ENCODE results near the gene ZC3H13.

ZC3H13 gene

GRCh38 chr13:46087481-46087880, 34.9 kb upstream of the ZC3H13 start:
- no peaks in the 10 kb centered on the region for H3K4me1 ChIP-seq (ENCODE audit: control insufficient read depth, insufficient read depth, low read length, poor library complexity, severe bottlenecking)
- H3K4me3 ChIP-seq (ENCODE audit: extremely low read depth, insufficient read depth, low read length, poor library complexity, severe bottlenecking): no peak overlapping the region
- H3K27ac ChIP-seq (ENCODE audit: low read depth, low read length, severe bottlenecking): no peak overlapping the region
- no peaks in the 10 kb centered on the region for H3K9me3 ChIP-seq (ENCODE audit: control insufficient read depth, low read length)
- no peaks in the 10 kb centered on the region for H3K36me3 ChIP-seq (ENCODE audit: control insufficient read depth, insufficient read depth, low read length)

GRCh38 chr13:46086985-46087384, 34.4 kb upstream of the ZC3H13 start:
- H3K36me3 ChIP-seq (ENCODE audit: control insufficient read depth, insufficient read depth, low read length): no peaks in the 10 kb centered on the region
- H3K27ac ChIP-seq (ENCODE audit: low read depth, low read length, severe bottlenecking): no peak overlapping the region
- no peaks in the 10 kb centered on the region for H3K4me1 ChIP-seq (ENCODE audit: control insufficient read depth, insufficient read depth, low read length, poor library complexity, severe bottlenecking)
- no peaks in the 10 kb centered on the region for H3K9me3 ChIP-seq (ENCODE audit: control insufficient read depth, low read length)
- WGBS, 2 experiments (ENCODE audit: insufficient coverage in 2 of 2): 88 to 91% methylated on average over 7 to 9 of the region's 12 CpGs
- H3K4me3 ChIP-seq (ENCODE audit: extremely low read depth, insufficient read depth, low read length, poor library complexity, severe bottlenecking): no peak overlapping the region

GRCh38 chr13:46086421-46086922, 33.9 kb upstream of the ZC3H13 start:
- Histone ChIP-seq H3K9me3 (ENCODE audit: control insufficient read depth, low read length) (no peaks in the 10 kb centered on the region), H3K4me3 (ENCODE audit: extremely low read depth, insufficient read depth, low read length, poor library complexity, severe bottlenecking) (no peak overlapping the region), H3K36me3 (ENCODE audit: control insufficient read depth, insufficient read depth, low read length) (no peaks in the 10 kb centered on the region), H3K27ac (ENCODE audit: low read depth, low read length, severe bottlenecking) (no peak overlapping the region), H3K4me1 (ENCODE audit: control insufficient read depth, insufficient read depth, low read length, poor library complexity, severe bottlenecking) (no peaks in the 10 kb centered on the region)
- 83 to 93% methylated on average over 7 to 10 of the region's 12 CpGs for WGBS, 2 experiments (ENCODE audit: insufficient coverage in 2 of 2)

DNA sequence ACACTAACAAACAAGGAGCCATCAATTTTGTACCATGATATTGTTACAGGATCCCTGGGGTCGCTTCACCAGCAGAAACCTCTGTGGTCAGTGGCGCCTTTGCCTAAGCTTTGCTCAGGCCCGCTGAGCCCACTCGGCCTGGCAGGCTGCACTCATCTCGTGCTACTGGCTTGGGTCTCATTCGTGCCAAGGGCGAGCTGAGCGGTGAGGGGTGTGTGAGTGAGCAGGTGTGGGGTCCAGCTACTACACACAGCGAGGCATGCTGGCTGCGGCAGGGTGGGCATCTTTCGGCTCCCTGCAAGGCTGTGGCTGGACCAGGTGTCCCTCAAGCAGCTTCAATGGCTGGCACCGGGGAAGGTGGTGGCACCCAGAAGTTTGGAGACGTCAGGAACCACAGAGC, 33.2 kb upstream of the ZC3H13 start:
- H3K27ac ChIP-seq (ENCODE audit: low read depth, low read length, severe bottlenecking): no peak overlapping the region
- H3K4me3 ChIP-seq (ENCODE audit: extremely low read depth, insufficient read depth, low read length, poor library complexity, severe bottlenecking): no peak overlapping the region
- WGBS, 2 experiments (ENCODE audit: insufficient coverage in 2 of 2): 90 to 99% methylated on average over 9 to 13 of the region's 13 CpGs
- H3K9me3 ChIP-seq (ENCODE audit: control insufficient read depth, low read length): no peaks in the 10 kb centered on the region
- H3K36me3 ChIP-seq (ENCODE audit: control insufficient read depth, insufficient read depth, low read length): no peaks in the 10 kb centered on the region
- no peaks in the 10 kb centered on the region for H3K4me1 ChIP-seq (ENCODE audit: control insufficient read depth, insufficient read depth, low read length, poor library complexity, severe bottlenecking)

- no peaks in the 10 kb centered on the region for H3K9me3 ChIP-seq (ENCODE audit: control insufficient read depth, low read length)
- H3K4me3 ChIP-seq (ENCODE audit: extremely low read depth, insufficient read depth, low read length, poor library complexity, severe bottlenecking): no peak overlapping the region
- H3K27ac ChIP-seq (ENCODE audit: low read depth, low read length, severe bottlenecking): no peak overlapping the region
- no peaks in the 10 kb centered on the region for H3K4me1 ChIP-seq (ENCODE audit: control insufficient read depth, insufficient read depth, low read length, poor library complexity, severe bottlenecking)
- no peaks in the 10 kb centered on the region for H3K36me3 ChIP-seq (ENCODE audit: control insufficient read depth, insufficient read depth, low read length)
- 89 to 91% methylated on average over 5 of the region's 5 CpGs for WGBS, 2 experiments (ENCODE audit: insufficient coverage in 2 of 2)
These were observed 29.8 kb upstream of the ZC3H13 start for GRCh38 chr13:46082324-46082723.

DNA sequence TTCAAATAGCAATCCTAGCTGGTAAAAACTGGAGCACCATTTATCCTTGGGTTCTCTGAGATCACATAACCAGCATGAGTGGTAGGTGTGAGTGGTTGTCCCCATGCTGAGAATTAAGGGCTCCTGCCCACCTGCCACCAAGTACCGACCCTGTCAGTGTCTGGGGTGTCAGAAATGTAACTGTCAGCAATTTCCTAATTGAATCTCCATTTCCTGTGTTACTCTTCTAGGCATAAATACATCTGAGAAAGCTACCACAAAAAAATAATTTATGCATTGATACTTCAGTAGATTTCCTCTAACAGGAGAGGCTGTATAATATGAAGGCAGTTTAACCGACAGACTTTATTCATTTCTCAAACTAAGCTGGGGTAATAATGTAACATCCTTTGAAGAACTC, 27.2 kb upstream of the ZC3H13 start:
- Histone ChIP-seq H3K36me3 (ENCODE audit: control insufficient read depth, insufficient read depth, low read length) (no peaks in the 10 kb centered on the region), H3K27ac (ENCODE audit: low read depth, low read length, severe bottlenecking) (no peak overlapping the region), H3K9me3 (ENCODE audit: control insufficient read depth, low read length) (no peaks in the 10 kb centered on the region), H3K4me1 (ENCODE audit: control insufficient read depth, insufficient read depth, low read length, poor library complexity, severe bottlenecking) (no peaks in the 10 kb centered on the region), H3K4me3 (ENCODE audit: extremely low read depth, insufficient read depth, low read length, poor library complexity, severe bottlenecking) (no peak overlapping the region)
- 80% methylated on average over 1 of the region's 2 CpGs; no CpG with 5 or more reads in 1 of the 2 experiments for WGBS, 2 experiments (ENCODE audit: insufficient coverage in 2 of 2)

GRCh38 chr13:46077265-46077664, 24.7 kb upstream of the ZC3H13 start:
- Histone ChIP-seq H3K36me3 (ENCODE audit: control insufficient read depth, insufficient read depth, low read length) (no peaks in the 10 kb centered on the region), H3K4me1 (ENCODE audit: control insufficient read depth, insufficient read depth, low read length, poor library complexity, severe bottlenecking) (no peaks in the 10 kb centered on the region), H3K27ac (ENCODE audit: low read depth, low read length, severe bottlenecking) (no peak overlapping the region), H3K9me3 (ENCODE audit: control insufficient read depth, low read length) (no peaks in the 10 kb centered on the region), H3K4me3 (ENCODE audit: extremely low read depth, insufficient read depth, low read length, poor library complexity, severe bottlenecking) (no peak overlapping the region)
- no CpG with 5 or more reads among the region's 1 CpG for WGBS, 2 experiments (ENCODE audit: insufficient coverage in 2 of 2)

DNA sequence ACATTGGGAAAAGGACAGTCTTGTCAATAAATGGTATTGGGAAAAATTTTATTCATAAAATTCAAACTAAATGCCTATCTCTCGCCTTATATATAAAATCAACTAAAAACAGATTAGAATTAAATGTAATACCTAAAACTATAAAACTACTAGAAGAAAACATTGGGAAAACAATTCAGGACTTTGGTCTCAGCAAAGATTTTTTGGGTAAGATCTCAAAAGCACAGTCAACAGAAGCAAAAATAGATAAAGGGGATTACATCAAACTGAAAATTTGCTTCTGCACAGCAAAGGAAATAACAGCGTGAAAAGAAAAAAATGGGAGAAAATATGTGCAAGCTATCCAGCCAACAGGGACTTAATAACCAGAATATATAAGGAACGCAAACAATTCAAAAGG, 24.3 kb upstream of the ZC3H13 start:
- Histone ChIP-seq H3K36me3 (ENCODE audit: control insufficient read depth, insufficient read depth, low read length) (no peaks in the 10 kb centered on the region), H3K27ac (ENCODE audit: low read depth, low read length, severe bottlenecking) (no peak overlapping the region), H3K9me3 (ENCODE audit: control insufficient read depth, low read length) (no peaks in the 10 kb centered on the region), H3K4me1 (ENCODE audit: control insufficient read depth, insufficient read depth, low read length, poor library complexity, severe bottlenecking) (no peaks in the 10 kb centered on the region), H3K4me3 (ENCODE audit: extremely low read depth, insufficient read depth, low read length, poor library complexity, severe bottlenecking) (no peak overlapping the region)
- WGBS, 2 experiments (ENCODE audit: insufficient coverage in 2 of 2): no CpG with 5 or more reads among the region's 3 CpGs

GRCh38 chr13:46075811-46076210, 23.3 kb upstream of the ZC3H13 start:
- Histone ChIP-seq H3K4me3 (ENCODE audit: extremely low read depth, insufficient read depth, low read length, poor library complexity, severe bottlenecking) (no peak overlapping the region), H3K27ac (ENCODE audit: low read depth, low read length, severe bottlenecking) (no peak overlapping the region), H3K36me3 (ENCODE audit: control insufficient read depth, insufficient read depth, low read length) (no peaks in the 10 kb centered on the region), H3K9me3 (ENCODE audit: control insufficient read depth, low read length) (no peaks in the 10 kb centered on the region), H3K4me1 (ENCODE audit: control insufficient read depth, insufficient read depth, low read length, poor library complexity, severe bottlenecking) (no peaks in the 10 kb centered on the region)
- WGBS, 2 experiments (ENCODE audit: insufficient coverage in 2 of 2): 100% methylated on average over 1 of the region's 1 CpG; no CpG with 5 or more reads in 1 of the 2 experiments

- H3K27ac ChIP-seq (ENCODE audit: low read depth, low read length, severe bottlenecking): no peak overlapping the region
- 89 to 96% methylated on average over 5 of the region's 5 CpGs for WGBS, 2 experiments (ENCODE audit: insufficient coverage in 2 of 2)
- H3K4me3 ChIP-seq (ENCODE audit: extremely low read depth, insufficient read depth, low read length, poor library complexity, severe bottlenecking): no peak overlapping the region
- no peaks in the 10 kb centered on the region for H3K9me3 ChIP-seq (ENCODE audit: control insufficient read depth, low read length)
- H3K36me3 ChIP-seq (ENCODE audit: control insufficient read depth, insufficient read depth, low read length): no peaks in the 10 kb centered on the region
- no peaks in the 10 kb centered on the region for H3K4me1 ChIP-seq (ENCODE audit: control insufficient read depth, insufficient read depth, low read length, poor library complexity, severe bottlenecking)
These were observed 19.2 kb upstream of the ZC3H13 start for GRCh38 chr13:46071590-46072249.

DNA sequence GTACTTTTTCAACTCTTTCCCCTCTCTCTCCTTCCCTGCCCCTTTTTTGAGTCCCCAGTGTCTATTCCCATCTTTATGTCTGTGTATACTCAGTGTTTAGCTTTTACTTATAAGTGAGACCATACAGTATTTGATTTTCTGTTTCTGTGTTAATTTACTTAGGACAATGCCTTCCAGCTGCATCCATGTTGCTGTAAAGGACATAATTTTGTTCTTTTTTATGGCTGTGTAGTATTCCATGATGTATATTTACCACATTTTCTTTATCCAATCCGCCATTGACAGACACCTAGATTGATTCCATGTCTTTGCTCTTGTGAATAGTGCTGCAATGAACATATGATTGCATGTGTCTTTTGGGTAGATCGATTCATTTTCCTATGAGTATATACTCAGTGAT, 10.7 kb upstream of the ZC3H13 start:
- no peaks in the 10 kb centered on the region for H3K9me3 ChIP-seq (ENCODE audit: control insufficient read depth, low read length)
- H3K27ac ChIP-seq (ENCODE audit: low read depth, low read length, severe bottlenecking): no peak overlapping the region
- no peak overlapping the region for H3K4me3 ChIP-seq (ENCODE audit: extremely low read depth, insufficient read depth, low read length, poor library complexity, severe bottlenecking)
- H3K4me1 ChIP-seq (ENCODE audit: control insufficient read depth, insufficient read depth, low read length, poor library complexity, severe bottlenecking): peaks cover under 1% of the 10 kb centered on the region
- no peaks in the 10 kb centered on the region for H3K36me3 ChIP-seq (ENCODE audit: control insufficient read depth, insufficient read depth, low read length)
- no CpG with 5 or more reads among the region's 2 CpGs for WGBS, 2 experiments (ENCODE audit: insufficient coverage in 2 of 2)
